ENCODE measurements around the gene RPL22.

The RPL22 gene

GRCh38 chr1:6154525-6155319, 44.7 kb downstream of the RPL22 start:
- no peak for DNase-seq (ENCODE audit: low read depth in 2 of 2)

- no peak for DNase-seq (ENCODE audit: low read depth in 2 of 2)
These were observed 46.5 kb downstream of the RPL22 start for GRCh38 chr1:6152882-6153281.

DNA sequence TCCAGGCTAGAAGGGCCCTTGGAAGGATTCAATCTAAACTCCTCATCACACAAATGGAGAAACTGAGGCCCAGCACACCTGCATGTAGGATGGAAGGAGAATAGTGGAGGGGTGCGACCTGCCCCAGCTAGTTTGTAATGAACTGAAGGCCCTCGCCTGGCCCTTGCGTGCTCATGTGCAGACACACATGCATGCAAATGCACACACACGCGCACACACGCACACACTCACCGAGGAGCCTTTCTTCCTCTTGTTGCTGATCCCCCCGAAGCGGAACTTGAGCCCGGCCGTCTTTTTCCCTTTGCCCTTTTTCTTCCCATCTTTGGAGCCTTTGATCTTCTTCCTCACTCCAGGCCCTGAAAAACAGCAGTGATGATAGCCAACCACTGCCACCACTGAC, 47.2 kb downstream of the RPL22 start:
- no peak for DNase-seq (ENCODE audit: low read depth in 2 of 2)

GRCh38 chr1:6151291-6151822, 48.0 kb downstream of the RPL22 start:
- no peak for DNase-seq (ENCODE audit: low read depth in 2 of 2)

DNA sequence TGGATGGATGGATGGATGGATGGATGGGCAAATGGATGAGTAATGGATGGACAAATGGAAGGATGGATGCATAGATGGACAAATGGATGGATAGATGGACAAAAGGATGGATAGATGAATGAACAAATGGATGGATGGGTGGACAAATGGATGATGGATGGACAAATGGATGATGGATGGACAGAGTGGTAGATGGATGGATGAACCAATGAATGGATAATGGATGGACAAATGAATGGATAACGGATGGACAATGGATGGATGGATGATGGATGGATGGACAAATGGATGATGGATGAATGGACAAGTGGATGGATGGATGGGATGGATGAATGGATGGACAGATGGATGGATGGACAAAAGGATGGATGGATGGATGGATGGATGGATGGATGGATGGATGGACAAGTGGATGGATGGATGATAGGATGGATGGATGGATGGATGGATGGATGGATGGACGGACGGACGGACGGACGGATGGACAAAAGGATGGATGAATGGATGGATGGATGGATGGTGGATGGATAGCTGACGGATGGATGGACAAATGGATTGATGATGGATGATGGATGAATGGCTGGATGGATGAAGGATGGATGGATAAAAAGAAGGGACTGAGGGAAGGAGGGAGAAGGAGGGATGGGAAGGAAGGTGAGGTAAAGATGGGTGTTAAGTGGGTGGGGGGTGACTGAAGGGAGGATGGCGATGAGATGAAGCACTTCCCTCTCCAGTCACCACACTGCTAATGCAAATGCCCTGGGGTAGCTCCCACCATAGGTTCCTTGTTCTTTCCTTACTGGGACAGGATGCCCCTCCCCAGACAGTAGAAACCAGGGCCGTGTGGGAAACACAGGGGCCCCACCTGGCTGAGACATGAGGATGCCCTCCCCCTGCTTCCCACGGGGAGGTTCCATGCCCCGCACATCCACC, 49.1 kb downstream of the RPL22 start:
- no peak for DNase-seq (ENCODE audit: low read depth in 2 of 2)

DNA sequence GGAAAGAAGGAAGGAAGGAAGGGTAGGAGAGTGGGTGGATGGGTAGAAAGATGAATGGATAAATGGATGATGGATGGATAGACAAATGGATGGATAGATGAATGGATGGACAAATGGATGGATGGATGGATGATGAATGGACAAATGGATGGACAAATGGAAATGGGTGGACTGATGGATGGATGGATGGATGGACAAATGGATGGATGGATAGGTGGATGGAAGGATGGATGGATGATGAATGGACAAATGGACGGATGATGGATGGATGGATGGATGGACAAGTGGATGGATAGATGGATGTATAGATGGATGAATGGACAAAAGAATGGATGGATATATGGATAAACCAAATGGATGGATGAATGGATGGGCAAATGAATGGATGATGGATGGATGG, 49.8 kb downstream of the RPL22 start:
- DNase-seq (ENCODE audit: low read depth in 2 of 2) = no peak

- no peak for DNase-seq (ENCODE audit: low read depth in 2 of 2)
These were observed 50.7 kb downstream of the RPL22 start for GRCh38 chr1:6148497-6149241.

- no peak for DNase-seq (ENCODE audit: low read depth in 2 of 2)
These were observed 53.5 kb downstream of the RPL22 start for GRCh38 chr1:6145864-6146410.

GRCh38 chr1:6145396-6145750, 54.0 kb downstream of the RPL22 start:
- DNase-seq (ENCODE audit: low read depth in 2 of 2) = no peak

DNA sequence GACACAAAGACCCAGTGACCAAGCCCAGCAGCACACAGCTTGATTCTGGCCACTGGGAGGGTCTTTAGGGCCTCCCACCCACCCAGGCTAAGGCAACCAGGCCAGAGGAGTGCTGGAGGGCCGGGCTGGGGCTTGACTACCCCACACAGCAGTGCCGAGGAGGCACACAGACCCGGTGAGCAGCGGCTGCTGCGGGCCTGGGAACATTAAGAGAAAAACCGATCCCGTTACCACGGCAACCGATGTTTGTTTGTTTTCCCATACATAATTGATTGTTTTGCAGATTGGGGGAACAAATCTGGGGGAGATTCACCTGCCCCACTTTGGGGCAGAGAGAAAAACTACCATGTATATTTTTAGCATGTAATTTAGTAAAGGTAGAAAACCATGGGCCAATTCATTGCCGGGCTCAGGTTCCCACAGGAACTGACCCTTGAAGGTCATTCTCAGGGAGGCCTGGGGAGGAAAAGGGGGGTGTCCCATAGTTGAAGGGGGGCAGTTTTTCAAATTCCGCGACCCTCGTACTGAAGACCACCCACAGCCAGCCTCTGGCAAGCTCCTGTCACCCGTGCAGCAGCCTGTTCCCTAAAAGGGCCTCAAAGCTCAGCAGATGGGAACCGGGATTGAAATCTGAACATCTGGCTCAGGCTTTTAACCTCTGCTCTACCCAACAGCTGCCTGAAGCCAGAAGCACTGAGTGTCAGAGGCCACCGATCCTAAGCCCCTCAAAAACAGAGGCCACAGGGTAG, 54.6 kb downstream of the RPL22 start:
- no peak for DNase-seq (ENCODE audit: low read depth in 2 of 2)

- no peak for DNase-seq (ENCODE audit: low read depth in 2 of 2)
These were observed 55.2 kb downstream of the RPL22 start for GRCh38 chr1:6144175-6144574.

GRCh38 chr1:6143395-6143794, 56.0 kb downstream of the RPL22 start:
- DNase-seq (ENCODE audit: low read depth in 2 of 2) = no peak

DNA sequence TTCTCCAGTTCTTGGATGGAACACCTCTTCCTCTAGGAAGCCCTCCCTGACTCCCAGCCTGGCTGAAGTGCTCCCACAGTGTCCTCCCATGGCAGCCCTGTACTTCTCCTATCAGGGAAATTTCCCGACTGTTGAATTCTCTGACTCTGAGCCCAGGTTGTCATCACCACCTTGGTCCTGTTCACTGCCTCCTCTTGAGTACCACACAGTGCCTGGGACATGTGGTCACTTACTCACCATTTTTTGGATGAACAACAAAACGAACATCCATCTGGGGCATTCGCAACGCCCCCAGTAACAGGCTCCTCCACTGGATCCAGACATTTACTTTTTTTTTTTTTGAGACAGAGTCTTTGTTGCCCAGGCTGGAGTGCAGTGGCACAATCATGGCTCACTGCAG, 56.7 kb downstream of the RPL22 start:
- DNase-seq (ENCODE audit: low read depth in 2 of 2) = no peak

GRCh38 chr1:6142036-6142621, 57.3 kb downstream of the RPL22 start:
- DNase-seq (ENCODE audit: low read depth in 2 of 2) = no peak

DNA sequence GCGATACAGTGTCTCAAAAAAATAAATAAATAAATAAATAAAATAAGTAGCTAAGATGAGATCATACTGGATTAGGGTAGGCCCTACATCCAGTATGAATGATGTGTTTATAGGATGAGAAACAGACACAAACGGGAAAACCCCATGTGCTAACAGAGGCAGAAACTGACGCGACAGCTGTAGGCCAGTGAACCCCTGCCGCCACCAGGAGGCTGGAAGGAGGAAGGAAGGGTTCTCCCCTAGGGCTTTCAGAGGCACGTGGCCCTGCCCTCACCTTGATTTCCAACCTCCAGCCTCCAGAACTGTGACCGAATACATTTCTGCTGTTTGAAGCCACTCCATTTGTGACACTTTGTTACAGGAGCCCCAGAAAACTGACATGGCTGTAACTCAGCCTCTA, 57.8 kb downstream of the RPL22 start:
- no peak for DNase-seq (ENCODE audit: low read depth in 2 of 2)

- DNase-seq (ENCODE audit: low read depth in 2 of 2) = no peak
These were observed 59.0 kb downstream of the RPL22 start for GRCh38 chr1:6140413-6140812.

DNA sequence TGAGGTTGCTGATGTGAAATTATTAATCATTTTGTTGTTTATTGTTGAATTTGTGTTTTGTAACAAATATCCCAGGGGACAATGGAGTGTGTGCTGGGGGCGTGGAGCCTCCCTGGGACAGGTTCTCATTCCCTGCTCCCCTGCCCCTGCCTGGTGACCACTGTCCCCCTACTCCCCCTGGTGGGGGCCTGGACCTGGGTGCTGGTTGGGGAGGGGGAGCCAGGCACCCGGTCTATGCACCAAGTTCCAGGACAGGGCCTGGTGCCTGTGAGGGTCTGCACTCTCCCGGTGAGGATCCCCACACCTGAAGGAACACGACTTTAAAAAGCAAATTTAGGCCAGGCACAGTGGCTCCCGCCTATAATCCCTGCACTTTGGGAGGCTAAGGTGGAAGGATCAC, 61.6 kb downstream of the RPL22 start:
- no peak for DNase-seq (ENCODE audit: low read depth in 2 of 2)

DNA sequence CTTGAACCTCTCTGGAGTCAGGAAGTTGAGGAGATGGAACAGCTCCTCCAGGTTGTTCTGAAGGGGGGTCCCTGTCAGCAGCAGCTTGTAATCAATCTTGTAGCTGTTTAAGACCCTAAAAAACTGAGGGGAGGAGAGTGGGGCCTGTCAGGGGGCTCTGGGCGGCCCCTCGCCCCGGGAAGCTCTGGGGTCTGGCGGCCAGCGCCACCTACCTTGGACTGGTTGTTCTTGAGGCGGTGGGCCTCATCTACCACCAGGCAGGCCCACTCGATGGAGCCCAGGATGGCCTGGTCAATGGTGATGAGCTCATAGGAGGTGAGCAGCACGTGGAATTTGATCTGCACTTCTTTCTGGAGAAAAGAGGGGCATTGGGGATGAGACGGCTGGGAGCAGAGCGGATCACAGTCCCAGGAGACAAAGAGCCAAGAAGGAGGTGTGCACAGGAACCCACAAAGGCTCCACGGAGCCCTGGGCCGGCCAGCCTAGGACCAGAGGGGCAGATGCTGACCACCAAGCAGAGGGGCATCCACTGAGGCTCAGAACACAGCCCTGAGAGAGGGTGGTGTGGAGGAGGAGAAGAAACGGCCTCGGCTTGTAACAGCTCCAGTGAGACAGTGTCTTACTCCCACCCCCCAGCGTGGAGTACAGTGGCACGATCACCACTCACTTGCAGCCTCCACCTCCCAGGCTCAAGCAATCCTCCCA, 62.7 kb downstream of the RPL22 start:
- DNase-seq (ENCODE audit: low read depth in 2 of 2) = no peak

Data from fibroblast of skin of left quadriceps (primary cell).